ENCODE results near the gene TJP1. TPM values are rescaled to one million over a fixed set of nuclear protein-coding genes. Genes with fewer than 3 reads are reported as not detected.

The TJP1 gene
- total and polyA plus RNA-seq, 9 of the 15 experiments (the other 6 are each of a cell fraction or from before 2014, with no cell fraction given) = 9.1 to 39.3 (median 28.0) TPM

GRCh38 chr15:29822100-29822683 is at the start of gene TJP1 (continued):
- TF ChIP-seq ZNF165 (CRISPR knock-in tag; IDR thresholded peaks at IDR 0.05; ENCODE audit: borderline replicate concordance) (no peak), PTRF (tag; IDR thresholded peaks at IDR 0.05) (no peak), SAP30 (IDR thresholded peaks at IDR 0.05; ENCODE audit: borderline replicate concordance, insufficient read depth, low read depth, low read length, poor library complexity, severe bottlenecking) (peak; percentile 60), ZNF3 (CRISPR knock-in tag; IDR thresholded peaks at IDR 0.05) (no peak), SP2 (IDR thresholded peaks at IDR 0.05; ENCODE audit: extremely low read depth, low read depth, low read length, poor library complexity, severe bottlenecking) (no peak), ARID2 (IDR thresholded peaks at IDR 0.05) (no peak), ZNF212 (CRISPR knock-in tag; IDR thresholded peaks at IDR 0.05) (no peak), ZNF76 (CRISPR knock-in tag; IDR thresholded peaks at IDR 0.05; ENCODE audit: borderline replicate concordance) (no peak), USF1 (CRISPR knock-in tag; IDR thresholded peaks at IDR 0.05) (no peak), YY1 (IDR thresholded peaks at IDR 0.05; ENCODE audit: borderline replicate concordance in 1 of 3, control insufficient read depth in 1 of 3, extremely low read depth in 1 of 3, insufficient read depth in 3 of 3, insufficient read length in 1 of 3, insufficient replicate concordance in 2 of 3, low read depth in 1 of 3, low read length in 2 of 3) (peak in 2 of 3 experiments; percentile 36 to 70), GATA2 (CRISPR knock-in tag; IDR thresholded peaks at IDR 0.05) (no peak), DNMT1 (IDR thresholded peaks at IDR 0.05) (no peak), SETDB1 (IDR thresholded peaks at IDR 0.05; ENCODE audit: low read length) (no peak), POLR2AphosphoS2 (IDR thresholded peaks at IDR 0.05; ENCODE audit: low read length) (no peak), ZNF217 (CRISPR knock-in tag; IDR thresholded peaks at IDR 0.05) (no peak), CTBP1 (IDR thresholded peaks at IDR 0.05; ENCODE audit: borderline replicate concordance) (peak; percentile 82), SREBF2 (CRISPR knock-in tag; IDR thresholded peaks at IDR 0.05) (no peak), SIN3A (IDR thresholded peaks at IDR 0.05; ENCODE audit: borderline replicate concordance in 2 of 2, control insufficient read depth in 1 of 2, low read depth in 2 of 2, low read length in 2 of 2) (peak in 1 of 2 experiments; percentile 68; a peak in 1 of 4 replicates), ZNF140 (CRISPR knock-in tag; IDR thresholded peaks at IDR 0.05) (no peak), BRD9 (IDR thresholded peaks at IDR 0.05; ENCODE audit: low read depth, partially characterized antibody) (no peak), RHOXF2B (CRISPR knock-in tag; conservative IDR thresholded peaks at IDR 0.05) (no peak)
- TF ChIP-seq, protein P1, sequence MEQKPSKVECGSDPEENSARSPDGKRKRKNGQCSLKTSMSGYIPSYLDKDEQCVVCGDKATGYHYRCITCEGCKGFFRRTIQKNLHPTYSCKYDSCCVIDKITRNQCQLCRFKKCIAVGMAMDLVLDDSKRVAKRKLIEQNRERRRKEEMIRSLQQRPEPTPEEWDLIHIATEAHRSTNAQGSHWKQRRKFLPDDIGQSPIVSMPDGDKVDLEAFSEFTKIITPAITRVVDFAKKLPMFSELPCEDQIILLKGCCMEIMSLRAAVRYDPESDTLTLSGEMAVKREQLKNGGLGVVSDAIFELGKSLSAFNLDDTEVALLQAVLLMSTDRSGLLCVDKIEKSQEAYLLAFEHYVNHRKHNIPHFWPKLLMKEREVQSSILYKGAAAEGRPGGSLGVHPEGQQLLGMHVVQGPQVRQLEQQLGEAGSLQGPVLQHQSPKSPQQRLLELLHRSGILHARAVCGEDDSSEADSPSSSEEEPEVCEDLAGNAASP (IDR thresholded peaks at IDR 0.05) = no peak
- TF ChIP-seq, protein P2, sequence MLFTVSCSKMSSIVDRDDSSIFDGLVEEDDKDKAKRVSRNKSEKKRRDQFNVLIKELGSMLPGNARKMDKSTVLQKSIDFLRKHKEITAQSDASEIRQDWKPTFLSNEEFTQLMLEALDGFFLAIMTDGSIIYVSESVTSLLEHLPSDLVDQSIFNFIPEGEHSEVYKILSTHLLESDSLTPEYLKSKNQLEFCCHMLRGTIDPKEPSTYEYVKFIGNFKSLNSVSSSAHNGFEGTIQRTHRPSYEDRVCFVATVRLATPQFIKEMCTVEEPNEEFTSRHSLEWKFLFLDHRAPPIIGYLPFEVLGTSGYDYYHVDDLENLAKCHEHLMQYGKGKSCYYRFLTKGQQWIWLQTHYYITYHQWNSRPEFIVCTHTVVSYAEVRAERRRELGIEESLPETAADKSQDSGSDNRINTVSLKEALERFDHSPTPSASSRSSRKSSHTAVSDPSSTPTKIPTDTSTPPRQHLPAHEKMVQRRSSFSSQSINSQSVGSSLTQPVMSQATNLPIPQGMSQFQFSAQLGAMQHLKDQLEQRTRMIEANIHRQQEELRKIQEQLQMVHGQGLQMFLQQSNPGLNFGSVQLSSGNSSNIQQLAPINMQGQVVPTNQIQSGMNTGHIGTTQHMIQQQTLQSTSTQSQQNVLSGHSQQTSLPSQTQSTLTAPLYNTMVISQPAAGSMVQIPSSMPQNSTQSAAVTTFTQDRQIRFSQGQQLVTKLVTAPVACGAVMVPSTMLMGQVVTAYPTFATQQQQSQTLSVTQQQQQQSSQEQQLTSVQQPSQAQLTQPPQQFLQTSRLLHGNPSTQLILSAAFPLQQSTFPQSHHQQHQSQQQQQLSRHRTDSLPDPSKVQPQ (CRISPR knock-in tag; IDR thresholded peaks at IDR 0.05; ENCODE audit: borderline replicate concordance) = no peak
